GM23338 (cell line): ENCODE data around the gene TMTC2. TPM values are rescaled to one million over a fixed set of nuclear protein-coding genes. Genes with fewer than 3 reads are reported as not detected.

ENCODE experiments used
- ATAC-seq: fragments of 200-7000 bp; cut with Tn5 transposase; 3 replicates; pipeline ENCODE4 v1.9.1; 2020
- DNase-seq: peaks from one replicate; pipeline ENCODE4 v3.0.0-alpha.2; 2015; ENCODE audit warnings: low spot score
- H2AFZ ChIP-seq: fragments of 200-600 bp; sonication (generic); 2 replicates; pipeline ENCODE4 v1.8.0; 2016; ENCODE audit warnings: antibody characterized with exemption, mild to moderate bottlenecking, moderate library complexity
- H3F3A ChIP-seq: fragments of 200-600 bp; sonication (generic); replicated peaks from 2 replicates; pipeline ENCODE4 v1.8.0; 2017; ENCODE audit warnings: antibody characterized with exemption, mixed run types, low read depth
- H3K27ac ChIP-seq: fragments of 200-600 bp; sonication (generic); 2 replicates; pipeline ENCODE4 v1.6.1; 2016; ENCODE audit warnings: low read depth
- H3K27me3 ChIP-seq: fragments of 200-600 bp; sonication (generic); 2 replicates; pipeline ENCODE4 v1.8.0; 2016; ENCODE audit warnings: mild to moderate bottlenecking, mixed run types, moderate library complexity; ENCODE audit not compliant: insufficient read depth
- H3K36me3 ChIP-seq: fragments of 200-600 bp; sonication (generic); 2 replicates; pipeline ENCODE4 v1.8.0; 2016; ENCODE audit warnings: mild to moderate bottlenecking; ENCODE audit not compliant: insufficient read depth
- H3K4me1 ChIP-seq: fragments of 200-600 bp; sonication (generic); 2 replicates; pipeline ENCODE4 v1.8.0; 2016; ENCODE audit warnings: mild to moderate bottlenecking, moderate library complexity; ENCODE audit not compliant: insufficient read depth
- H3K4me2 ChIP-seq: fragments of 200-600 bp; sonication (generic); 2 replicates; pipeline ENCODE4 v1.7.1; 2017; ENCODE audit warnings: mixed run types
- H3K4me3 ChIP-seq: fragments of 200-600 bp; sonication (generic); 2 replicates; pipeline ENCODE4 v1.6.1; 2016; ENCODE audit warnings: mixed run types
- H3K79me2 ChIP-seq: fragments of 200-600 bp; sonication (generic); replicated peaks from 2 replicates; pipeline ENCODE4 v1.8.0; 2017; ENCODE audit warnings: mild to moderate bottlenecking; ENCODE audit not compliant: insufficient read depth
- H3K9me2 ChIP-seq: fragments of 200-600 bp; sonication (generic); 2 replicates; pipeline ENCODE4 v1.8.0; 2017; ENCODE audit not compliant: insufficient read depth
- H4K20me1 ChIP-seq: fragments of 200-600 bp; sonication (generic); replicated peaks from 2 replicates; pipeline ENCODE4 v1.8.0; 2017; ENCODE audit warnings: mild to moderate bottlenecking; ENCODE audit not compliant: insufficient read depth
- H3K27ac Mint-ChIP-seq: 2 replicates; pipeline ENCODE4 v1.8.0; 2020; ENCODE audit warnings: inconsistent platforms, mild to moderate bottlenecking, moderate library complexity, mixed read lengths
- H3K27me3 Mint-ChIP-seq: 3 replicates; pipeline ENCODE4 v1.8.0; 2022; ENCODE audit warnings: low read depth, mild to moderate bottlenecking, moderate library complexity, mixed read lengths, inconsistent platforms; ENCODE audit not compliant: insufficient read depth, poor library complexity
- H3K36me3 Mint-ChIP-seq: 3 replicates; pipeline ENCODE4 v1.8.0; 2021; ENCODE audit warnings: low read depth, mild to moderate bottlenecking, inconsistent platforms, moderate library complexity, mixed read lengths
- H3K4me1 Mint-ChIP-seq: 3 replicates; pipeline ENCODE4 v1.8.0; 2020; ENCODE audit warnings: mild to moderate bottlenecking, inconsistent platforms, mixed read lengths
- H3K4me3 Mint-ChIP-seq: 3 replicates; pipeline ENCODE4 v1.8.0; 2021; ENCODE audit warnings: moderate library complexity, mild to moderate bottlenecking, inconsistent platforms, mixed read lengths
- H3K9me3 Mint-ChIP-seq: 3 replicates; pipeline ENCODE4 v1.8.0; 2020; ENCODE audit warnings: moderate library complexity, mild to moderate bottlenecking, inconsistent platforms, mixed read lengths
- CREB1 ChIP-seq: fragments of 250-450 bp; sonication (Bioruptor Pico); IDR thresholded peaks from 2 replicates; pipeline ENCODE4 v1.5.0; 2020; ENCODE audit warnings: low read depth, mild to moderate bottlenecking, moderate library complexity
- EZH2 ChIP-seq: fragments of 200-600 bp; sonication (generic); IDR thresholded peaks from one replicate; pipeline ENCODE4 v1.8.0; 2017; ENCODE audit warnings: antibody characterized with exemption, mild to moderate bottlenecking, low read depth; ENCODE audit not compliant: unreplicated experiment
- EZH2phosphoT487 ChIP-seq: fragments of 200-600 bp; sonication (generic); IDR thresholded peaks from one replicate; pipeline ENCODE4 v1.8.1; 2018; ENCODE audit warnings: antibody characterized with exemption; ENCODE audit not compliant: unreplicated experiment
- JUNB ChIP-seq: IDR thresholded peaks from one replicate; pipeline ENCODE4 v1.6.1; 2016; ENCODE audit warnings: antibody characterized with exemption; ENCODE audit not compliant: unreplicated experiment
- NANOG ChIP-seq: IDR thresholded peaks from 2 replicates; pipeline ENCODE4 v1.6.1; 2016; ENCODE audit warnings: antibody characterized with exemption, borderline replicate concordance
- POLR2AphosphoS5 ChIP-seq: IDR thresholded peaks from 2 replicates; pipeline ENCODE4 v1.6.1; 2016; ENCODE audit warnings: antibody characterized with exemption, low read depth
- STAT1 ChIP-seq: IDR thresholded peaks from one replicate; pipeline ENCODE4 v1.6.1; 2016; ENCODE audit warnings: antibody characterized with exemption; ENCODE audit not compliant: unreplicated experiment
- ZNF114 ChIP-seq: fragments of 250-450 bp; sonication (Bioruptor Pico); IDR thresholded peaks from 2 replicates; pipeline ENCODE4 v1.5.0; 2020; ENCODE audit warnings: mild to moderate bottlenecking, moderate library complexity
- ZNF331 ChIP-seq: fragments of 250-450 bp; sonication (Bioruptor Pico); IDR thresholded peaks from 2 replicates; pipeline ENCODE4 v1.5.0; 2020; ENCODE audit warnings: low read depth, mild to moderate bottlenecking, moderate library complexity
- polyA plus RNA-seq: library from polyadenylated mRNA; unstranded; fragments of >200 nt; fragmentation: Nextera tagmentation; extraction: Ambion mirVana; gene quantifications from 2 replicates; pipeline ENCODE4 v1.2.1, GENCODE V29; 2016
- total RNA-seq: library from RNA; depleted of rRNA; stranded (reverse); fragments of >200 nt; shearing (Covaris generic); gene quantifications from 2 replicates; pipeline ENCODE4 v1.2.3, GENCODE V29; 2014
- TF ChIP-seq, protein P1 (sequence below): IDR thresholded peaks from one replicate; pipeline ENCODE4 v1.6.1; 2018; ENCODE audit warnings: antibody characterized with exemption; ENCODE audit not compliant: unreplicated experiment
- TF ChIP-seq, protein P2 (sequence below): fragments of 250-450 bp; sonication (Bioruptor Pico); IDR thresholded peaks from 2 replicates; pipeline ENCODE4 v1.5.0; 2020; ENCODE audit warnings: mild to moderate bottlenecking, moderate library complexity
- TF ChIP-seq, protein P3 (sequence below): IDR thresholded peaks from 2 replicates; pipeline ENCODE4 v1.6.1; 2016; ENCODE audit warnings: antibody characterized with exemption
- TF ChIP-seq, protein P4 (sequence below), 2 experiments: fragments of 200-600 bp in 1 of 2; sonication (generic) in 1 of 2; conservative IDR thresholded peaks; 2 replicates each; pipeline versions ENCODE4 v1.5.1 to v1.6.1; 2016 to 2017; ENCODE audit warnings: antibody characterized with exemption in 2 of 2, low read depth in 2 of 2, mild to moderate bottlenecking in 2 of 2, moderate library complexity in 1 of 2

TMTC2 gene
- total and polyA plus RNA-seq, 2 experiments from 2014 or later: 0.57 to 6.5 TPM

DNA sequence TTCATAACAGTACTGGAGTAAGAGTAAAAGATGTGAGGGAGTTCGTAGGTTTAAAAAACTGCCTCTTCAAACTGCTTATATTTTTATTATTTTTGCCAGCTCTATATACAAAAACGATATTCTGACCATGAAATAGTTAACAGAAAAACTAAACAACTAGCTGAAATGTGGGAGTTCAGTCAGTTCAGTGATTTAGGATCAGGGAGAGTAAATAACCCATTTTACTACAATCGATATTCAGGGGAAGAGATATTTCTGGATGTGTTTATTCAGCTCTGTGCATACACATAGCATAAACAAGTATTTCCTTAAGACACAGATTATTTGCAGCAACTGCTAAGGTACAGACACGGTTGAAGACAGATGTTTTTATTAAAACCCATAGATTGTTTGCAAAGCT is 470.9 kb downstream of the TMTC2 start:
- DNase-seq (no peak), ATAC-seq (no peak)
- peaks cover 8% of the 10 kb centered on the region for H3K4me1 ChIP-seq
- H3K4me3 ChIP-seq: no peak overlapping the region
- H3K9me3 Mint-ChIP-seq: no peaks in the 10 kb centered on the region
- no peak overlapping the region for H3K4me3 Mint-ChIP-seq
- H3K4me2 ChIP-seq: no peak overlapping the region
- no peaks in the 10 kb centered on the region for H3K9me2 ChIP-seq
- no peaks in the 10 kb centered on the region for H3K36me3 ChIP-seq
- H3F3A ChIP-seq: no peaks in the 10 kb centered on the region
- no peak overlapping the region for H3K27ac ChIP-seq
- H3K4me1 Mint-ChIP-seq: peaks cover 6% of the 10 kb centered on the region
- H3K27ac Mint-ChIP-seq: no peak overlapping the region
- no peaks in the 10 kb centered on the region for H3K79me2 ChIP-seq
- H3K36me3 Mint-ChIP-seq: no peaks in the 10 kb centered on the region
- H3K27me3 Mint-ChIP-seq: no peaks in the 10 kb centered on the region
- H4K20me1 ChIP-seq: no peaks in the 10 kb centered on the region
- no peaks in the 10 kb centered on the region for H3K27me3 ChIP-seq
- TF ChIP-seq, protein P1, sequence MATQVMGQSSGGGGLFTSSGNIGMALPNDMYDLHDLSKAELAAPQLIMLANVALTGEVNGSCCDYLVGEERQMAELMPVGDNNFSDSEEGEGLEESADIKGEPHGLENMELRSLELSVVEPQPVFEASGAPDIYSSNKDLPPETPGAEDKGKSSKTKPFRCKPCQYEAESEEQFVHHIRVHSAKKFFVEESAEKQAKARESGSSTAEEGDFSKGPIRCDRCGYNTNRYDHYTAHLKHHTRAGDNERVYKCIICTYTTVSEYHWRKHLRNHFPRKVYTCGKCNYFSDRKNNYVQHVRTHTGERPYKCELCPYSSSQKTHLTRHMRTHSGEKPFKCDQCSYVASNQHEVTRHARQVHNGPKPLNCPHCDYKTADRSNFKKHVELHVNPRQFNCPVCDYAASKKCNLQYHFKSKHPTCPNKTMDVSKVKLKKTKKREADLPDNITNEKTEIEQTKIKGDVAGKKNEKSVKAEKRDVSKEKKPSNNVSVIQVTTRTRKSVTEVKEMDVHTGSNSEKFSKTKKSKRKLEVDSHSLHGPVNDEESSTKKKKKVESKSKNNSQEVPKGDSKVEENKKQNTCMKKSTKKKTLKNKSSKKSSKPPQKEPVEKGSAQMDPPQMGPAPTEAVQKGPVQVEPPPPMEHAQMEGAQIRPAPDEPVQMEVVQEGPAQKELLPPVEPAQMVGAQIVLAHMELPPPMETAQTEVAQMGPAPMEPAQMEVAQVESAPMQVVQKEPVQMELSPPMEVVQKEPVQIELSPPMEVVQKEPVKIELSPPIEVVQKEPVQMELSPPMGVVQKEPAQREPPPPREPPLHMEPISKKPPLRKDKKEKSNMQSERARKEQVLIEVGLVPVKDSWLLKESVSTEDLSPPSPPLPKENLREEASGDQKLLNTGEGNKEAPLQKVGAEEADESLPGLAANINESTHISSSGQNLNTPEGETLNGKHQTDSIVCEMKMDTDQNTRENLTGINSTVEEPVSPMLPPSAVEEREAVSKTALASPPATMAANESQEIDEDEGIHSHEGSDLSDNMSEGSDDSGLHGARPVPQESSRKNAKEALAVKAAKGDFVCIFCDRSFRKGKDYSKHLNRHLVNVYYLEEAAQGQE: no peak
- TF ChIP-seq ZNF114 (CRISPR knock-in tag) (no peak), EZH2phosphoT487 (no peak), EZH2 (no peak), POLR2AphosphoS5 (no peak), ZNF331 (CRISPR knock-in tag) (no peak), STAT1 (no peak), JUNB (no peak), NANOG (no peak), CREB1 (CRISPR knock-in tag) (no peak)
- TF ChIP-seq, protein P2, sequence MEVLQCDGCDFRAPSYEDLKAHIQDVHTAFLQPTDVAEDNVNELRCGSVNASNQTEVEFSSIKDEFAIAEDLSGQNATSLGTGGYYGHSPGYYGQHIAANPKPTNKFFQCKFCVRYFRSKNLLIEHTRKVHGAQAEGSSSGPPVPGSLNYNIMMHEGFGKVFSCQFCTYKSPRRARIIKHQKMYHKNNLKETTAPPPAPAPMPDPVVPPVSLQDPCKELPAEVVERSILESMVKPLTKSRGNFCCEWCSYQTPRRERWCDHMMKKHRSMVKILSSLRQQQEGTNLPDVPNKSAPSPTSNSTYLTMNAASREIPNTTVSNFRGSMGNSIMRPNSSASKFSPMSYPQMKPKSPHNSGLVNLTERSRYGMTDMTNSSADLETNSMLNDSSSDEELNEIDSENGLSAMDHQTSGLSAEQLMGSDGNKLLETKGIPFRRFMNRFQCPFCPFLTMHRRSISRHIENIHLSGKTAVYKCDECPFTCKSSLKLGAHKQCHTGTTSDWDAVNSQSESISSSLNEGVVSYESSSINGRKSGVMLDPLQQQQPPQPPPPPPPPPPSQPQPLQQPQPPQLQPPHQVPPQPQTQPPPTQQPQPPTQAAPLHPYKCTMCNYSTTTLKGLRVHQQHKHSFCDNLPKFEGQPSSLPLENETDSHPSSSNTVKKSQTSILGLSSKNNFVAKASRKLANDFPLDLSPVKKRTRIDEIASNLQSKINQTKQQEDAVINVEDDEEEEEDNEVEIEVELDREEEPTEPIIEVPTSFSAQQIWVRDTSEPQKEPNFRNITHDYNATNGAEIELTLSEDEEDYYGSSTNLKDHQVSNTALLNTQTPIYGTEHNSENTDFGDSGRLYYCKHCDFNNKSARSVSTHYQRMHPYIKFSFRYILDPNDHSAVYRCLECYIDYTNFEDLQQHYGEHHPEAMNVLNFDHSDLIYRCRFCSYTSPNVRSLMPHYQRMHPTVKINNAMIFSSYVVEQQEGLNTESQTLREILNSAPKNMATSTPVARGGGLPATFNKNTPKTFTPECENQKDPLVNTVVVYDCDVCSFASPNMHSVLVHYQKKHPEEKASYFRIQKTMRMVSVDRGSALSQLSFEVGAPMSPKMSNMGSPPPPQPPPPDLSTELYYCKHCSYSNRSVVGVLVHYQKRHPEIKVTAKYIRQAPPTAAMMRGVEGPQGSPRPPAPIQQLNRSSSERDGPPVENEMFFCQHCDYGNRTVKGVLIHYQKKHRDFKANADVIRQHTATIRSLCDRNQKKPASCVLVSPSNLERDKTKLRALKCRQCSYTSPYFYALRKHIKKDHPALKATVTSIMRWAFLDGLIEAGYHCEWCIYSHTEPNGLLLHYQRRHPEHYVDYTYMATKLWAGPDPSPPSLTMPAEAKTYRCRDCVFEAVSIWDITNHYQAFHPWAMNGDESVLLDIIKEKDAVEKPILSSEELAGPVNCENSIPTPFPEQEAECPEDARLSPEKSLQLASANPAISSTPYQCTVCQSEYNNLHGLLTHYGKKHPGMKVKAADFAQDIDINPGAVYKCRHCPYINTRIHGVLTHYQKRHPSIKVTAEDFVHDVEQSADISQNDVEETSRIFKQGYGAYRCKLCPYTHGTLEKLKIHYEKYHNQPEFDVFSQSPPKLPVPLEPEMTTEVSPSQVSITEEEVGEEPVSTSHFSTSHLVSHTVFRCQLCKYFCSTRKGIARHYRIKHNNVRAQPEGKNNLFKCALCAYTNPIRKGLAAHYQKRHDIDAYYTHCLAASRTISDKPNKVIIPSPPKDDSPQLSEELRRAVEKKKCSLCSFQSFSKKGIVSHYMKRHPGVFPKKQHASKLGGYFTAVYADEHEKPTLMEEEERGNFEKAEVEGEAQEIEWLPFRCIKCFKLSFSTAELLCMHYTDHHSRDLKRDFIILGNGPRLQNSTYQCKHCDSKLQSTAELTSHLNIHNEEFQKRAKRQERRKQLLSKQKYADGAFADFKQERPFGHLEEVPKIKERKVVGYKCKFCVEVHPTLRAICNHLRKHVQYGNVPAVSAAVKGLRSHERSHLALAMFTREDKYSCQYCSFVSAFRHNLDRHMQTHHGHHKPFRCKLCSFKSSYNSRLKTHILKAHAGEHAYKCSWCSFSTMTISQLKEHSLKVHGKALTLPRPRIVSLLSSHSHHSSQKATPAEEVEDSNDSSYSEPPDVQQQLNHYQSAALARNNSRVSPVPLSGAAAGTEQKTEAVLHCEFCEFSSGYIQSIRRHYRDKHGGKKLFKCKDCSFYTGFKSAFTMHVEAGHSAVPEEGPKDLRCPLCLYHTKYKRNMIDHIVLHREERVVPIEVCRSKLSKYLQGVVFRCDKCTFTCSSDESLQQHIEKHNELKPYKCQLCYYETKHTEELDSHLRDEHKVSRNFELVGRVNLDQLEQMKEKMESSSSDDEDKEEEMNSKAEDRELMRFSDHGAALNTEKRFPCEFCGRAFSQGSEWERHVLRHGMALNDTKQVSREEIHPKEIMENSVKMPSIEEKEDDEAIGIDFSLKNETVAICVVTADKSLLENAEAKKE (CRISPR knock-in tag): no peak
- TF ChIP-seq, protein P3, sequence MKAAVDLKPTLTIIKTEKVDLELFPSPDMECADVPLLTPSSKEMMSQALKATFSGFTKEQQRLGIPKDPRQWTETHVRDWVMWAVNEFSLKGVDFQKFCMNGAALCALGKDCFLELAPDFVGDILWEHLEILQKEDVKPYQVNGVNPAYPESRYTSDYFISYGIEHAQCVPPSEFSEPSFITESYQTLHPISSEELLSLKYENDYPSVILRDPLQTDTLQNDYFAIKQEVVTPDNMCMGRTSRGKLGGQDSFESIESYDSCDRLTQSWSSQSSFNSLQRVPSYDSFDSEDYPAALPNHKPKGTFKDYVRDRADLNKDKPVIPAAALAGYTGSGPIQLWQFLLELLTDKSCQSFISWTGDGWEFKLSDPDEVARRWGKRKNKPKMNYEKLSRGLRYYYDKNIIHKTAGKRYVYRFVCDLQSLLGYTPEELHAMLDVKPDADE: no peak
- TF ChIP-seq, protein P4, sequence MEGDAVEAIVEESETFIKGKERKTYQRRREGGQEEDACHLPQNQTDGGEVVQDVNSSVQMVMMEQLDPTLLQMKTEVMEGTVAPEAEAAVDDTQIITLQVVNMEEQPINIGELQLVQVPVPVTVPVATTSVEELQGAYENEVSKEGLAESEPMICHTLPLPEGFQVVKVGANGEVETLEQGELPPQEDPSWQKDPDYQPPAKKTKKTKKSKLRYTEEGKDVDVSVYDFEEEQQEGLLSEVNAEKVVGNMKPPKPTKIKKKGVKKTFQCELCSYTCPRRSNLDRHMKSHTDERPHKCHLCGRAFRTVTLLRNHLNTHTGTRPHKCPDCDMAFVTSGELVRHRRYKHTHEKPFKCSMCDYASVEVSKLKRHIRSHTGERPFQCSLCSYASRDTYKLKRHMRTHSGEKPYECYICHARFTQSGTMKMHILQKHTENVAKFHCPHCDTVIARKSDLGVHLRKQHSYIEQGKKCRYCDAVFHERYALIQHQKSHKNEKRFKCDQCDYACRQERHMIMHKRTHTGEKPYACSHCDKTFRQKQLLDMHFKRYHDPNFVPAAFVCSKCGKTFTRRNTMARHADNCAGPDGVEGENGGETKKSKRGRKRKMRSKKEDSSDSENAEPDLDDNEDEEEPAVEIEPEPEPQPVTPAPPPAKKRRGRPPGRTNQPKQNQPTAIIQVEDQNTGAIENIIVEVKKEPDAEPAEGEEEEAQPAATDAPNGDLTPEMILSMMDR (conservative IDR thresholded peaks at IDR 0.05; ENCODE audit: low read depth in 2 of 2): no peak
- H2AFZ ChIP-seq: no peak overlapping the region
